Neural cell (in vitro differentiated cells): ENCODE measurements around the gene NOTCH2. TPM values are rescaled to one million over a fixed set of nuclear protein-coding genes. Genes with fewer than 3 reads are reported as not detected.

Experiments used
- H2AFZ ChIP-seq: fragments of 200-600, 300-800 bp; sonication (generic), shearing (Covaris generic); 2 replicates; pipeline ENCODE4 v1.6.0; 2014; ENCODE audit warnings: low read depth, mild to moderate bottlenecking, antibody characterized with exemption, low read length, moderate library complexity
- H3F3A ChIP-seq: fragments of 200-600 bp; shearing (Covaris generic); 2 replicates; pipeline ENCODE4 v1.6.1; 2016; ENCODE audit warnings: mild to moderate bottlenecking, moderate library complexity, mixed read lengths, antibody characterized with exemption, low read length; ENCODE audit not compliant: insufficient read depth, poor library complexity, severe bottlenecking
- H3K27ac ChIP-seq: fragments of 200-600, 300-800 bp; sonication (generic), shearing (Covaris generic); 2 replicates; pipeline ENCODE4 v1.5.1; 2014; ENCODE audit warnings: mild to moderate bottlenecking, low read length, moderate library complexity
- H3K27me3 ChIP-seq: fragments of 300-800, 200-600 bp; sonication (generic), shearing (Covaris generic); 2 replicates; pipeline ENCODE4 v1.6.0; 2014; ENCODE audit warnings: mild to moderate bottlenecking, low read depth, low read length, moderate library complexity; ENCODE audit not compliant: insufficient read depth
- H3K36me3 ChIP-seq: fragments of 300-800, 200-600 bp; sonication (generic), shearing (Covaris generic); 2 replicates; pipeline ENCODE4 v1.5.1; 2014; ENCODE audit warnings: mild to moderate bottlenecking, antibody characterized with exemption, low read length, moderate library complexity; ENCODE audit not compliant: insufficient read depth
- H3K4me2 ChIP-seq: fragments of 300-800, 200-600 bp; sonication (generic), shearing (Covaris generic); 2 replicates; pipeline ENCODE4 v1.6.0; 2014; ENCODE audit warnings: mild to moderate bottlenecking, low read length
- H3K4me3 ChIP-seq: fragments of 300-800, 200-600 bp; sonication (generic), shearing (Covaris generic); 2 replicates; pipeline ENCODE4 v1.5.1; 2014; ENCODE audit warnings: mild to moderate bottlenecking, low read length, moderate library complexity
- H3K79me2 ChIP-seq: fragments of 200-600 bp; shearing (Covaris generic); replicated peaks from 2 replicates; pipeline ENCODE4 v1.6.0; 2014; ENCODE audit warnings: mild to moderate bottlenecking, low read length, moderate library complexity; ENCODE audit not compliant: insufficient read depth
- H3K9ac ChIP-seq: fragments of 300-800, 200-600 bp; sonication (generic), shearing (Covaris generic); 2 replicates; pipeline ENCODE4 v1.6.1; 2016; ENCODE audit warnings: mild to moderate bottlenecking, low read length, mixed read lengths
- H3K9me2 ChIP-seq: fragments of 200-600 bp; shearing (Covaris generic); 2 replicates; pipeline ENCODE4 v1.6.1; 2016; ENCODE audit warnings: mild to moderate bottlenecking, low read length, mixed read lengths; ENCODE audit not compliant: insufficient read depth
- H3K9me3 ChIP-seq: fragments of 200-600, 300-800 bp; sonication (generic), shearing (Covaris generic); 2 replicates; pipeline ENCODE4 v1.6.1; 2016; ENCODE audit warnings: mild to moderate bottlenecking, mixed run types, low read length, moderate library complexity, mixed read lengths
- H4K20me1 ChIP-seq: fragments of 200-600 bp; shearing (Covaris generic); 2 replicates; pipeline ENCODE4 v1.6.1; 2016; ENCODE audit warnings: mild to moderate bottlenecking, mixed run types; ENCODE audit not compliant: insufficient read depth
- EP300 ChIP-seq: fragments of 450-650 bp; conservative IDR thresholded peaks from 2 replicates; pipeline ENCODE4 v1.6.1; 2014; ENCODE audit warnings: antibody characterized with exemption, mild to moderate bottlenecking, moderate library complexity; ENCODE audit not compliant: poor library complexity, severe bottlenecking
- RAD21 ChIP-seq: fragments of 450-650 bp; conservative IDR thresholded peaks from 2 replicates; pipeline ENCODE4 v1.6.1; 2014; ENCODE audit warnings: antibody characterized with exemption, mild to moderate bottlenecking, moderate library complexity
- REST ChIP-seq: IDR thresholded peaks from 2 replicates; pipeline ENCODE4 v1.6.1; 2012; ENCODE audit warnings: borderline replicate concordance
- SMC3 ChIP-seq: fragments of 450-650 bp; conservative IDR thresholded peaks from 2 replicates; pipeline ENCODE4 v1.6.1; 2014; ENCODE audit warnings: antibody characterized with exemption, mild to moderate bottlenecking, moderate library complexity; ENCODE audit not compliant: poor library complexity
- TAF1 ChIP-seq: IDR thresholded peaks from 2 replicates; pipeline ENCODE4 v1.6.1; 2012; ENCODE audit warnings: low read depth
- polyA plus RNA-seq: library from polyadenylated mRNA; depleted of rRNA; stranded (reverse); fragments of >200 nt; gene quantifications from 2 replicates; pipeline ENCODE4 v1.2.3, GENCODE V29; 2014

NOTCH2 gene
- polyA plus RNA-seq, 1 donor from 2014 or later, result 0.73 TPM

- TF ChIP-seq SMC3 (no peak), EP300 (no peak), REST (no peak), RAD21 (no peak), TAF1 (no peak)
- Histone ChIP-seq H3K27me3 (no peaks in the 10 kb centered on the region), H3K4me3 (no peak overlapping the region), H4K20me1 (no peaks in the 10 kb centered on the region), H3K27ac (no peak overlapping the region), H3K9me2 (no peaks in the 10 kb centered on the region), H3K79me2 (no peaks in the 10 kb centered on the region), H3K36me3 (no peaks in the 10 kb centered on the region), H2AFZ (no peak overlapping the region), H3F3A (no peaks in the 10 kb centered on the region), H3K9me3 (no peaks in the 10 kb centered on the region), H3K9ac (no peak overlapping the region), H3K4me2 (no peak overlapping the region)
These were observed 207.2 kb downstream of the NOTCH2 start for GRCh38 chr1:119862276-119862675.

Other genes with a start within 250 kb of the NOTCH2 start
- not detected in 2 replicates for gene ADAM30, start 173.1 kb downstream of the NOTCH2 start, polyA plus RNA-seq
- 29.3 and 29.9 TPM in 2 replicates for gene SEC22B, start 106.9 kb upstream of the NOTCH2 start, polyA plus RNA-seq